GM19372 (cell line): ENCODE measurements around the gene TEX14.
"Not testable (repeated sequence)": the region's sequence is repeated elsewhere in the genome, so short reads cannot be mapped to it uniquely, and the experiment has no call there.

Experiments
- ATAC-seq: cut with Tn5 transposase; IDR thresholded peaks from one replicate; pipeline ENCODE4 v1.9.1; 2021; ENCODE audit warnings: mild to moderate bottlenecking, low read depth, moderate library complexity; ENCODE audit not compliant: unreplicated experiment

Gene TEX14

GRCh38 chr17:58659714-58660084, 32.1 kb downstream of the TEX14 start:
- not testable (repeated sequence) for ATAC-seq

GRCh38 chr17:58658804-58659713, 32.8 kb downstream of the TEX14 start:
- ATAC-seq: peak; percentile 68

GRCh38 chr17:58657962-58658803, 33.7 kb downstream of the TEX14 start:
- not testable (repeated sequence) for ATAC-seq

- ATAC-seq: no peak
These were observed 43.6 kb downstream of the TEX14 start for GRCh38 chr17:58648236-58648635.

GRCh38 chr17:58643147-58643546, 48.7 kb downstream of the TEX14 start:
- ATAC-seq: no peak

- no peak for ATAC-seq
These were observed 49.9 kb downstream of the TEX14 start for GRCh38 chr17:58641887-58642311.

GRCh38 chr17:58640202-58640601, 51.6 kb downstream of the TEX14 start:
- ATAC-seq: no peak

GRCh38 chr17:58639681-58640080, 52.2 kb downstream of the TEX14 start:
- no peak for ATAC-seq

- no peak for ATAC-seq
These were observed 54.8 kb downstream of the TEX14 start for GRCh38 chr17:58637011-58637570.

- no peak for ATAC-seq
These were observed 59.2 kb downstream of the TEX14 start for GRCh38 chr17:58632324-58633314.

GRCh38 chr17:58631523-58632323, 60.1 kb downstream of the TEX14 start:
- ATAC-seq: peak; percentile 85

GRCh38 chr17:58630883-58631522, 60.8 kb downstream of the TEX14 start:
- ATAC-seq: no peak

- no peak for ATAC-seq
These were observed 64.9 kb downstream of the TEX14 start for GRCh38 chr17:58626905-58627304.

- ATAC-seq: no peak
These were observed 67.1 kb downstream of the TEX14 start for GRCh38 chr17:58624751-58625150.

GRCh38 chr17:58621174-58621573, 70.7 kb downstream of the TEX14 start:
- peak; percentile 66 for ATAC-seq

GRCh38 chr17:58618336-58618735, 73.5 kb downstream of the TEX14 start:
- no peak for ATAC-seq

- ATAC-seq: no peak
These were observed 74.3 kb downstream of the TEX14 start for GRCh38 chr17:58617563-58617962.

- peak; percentile 58 for ATAC-seq
These were observed 75.8 kb downstream of the TEX14 start for GRCh38 chr17:58615768-58616659.
